ENCODE measurements around the gene ERI3.

Gene ERI3

DNA sequence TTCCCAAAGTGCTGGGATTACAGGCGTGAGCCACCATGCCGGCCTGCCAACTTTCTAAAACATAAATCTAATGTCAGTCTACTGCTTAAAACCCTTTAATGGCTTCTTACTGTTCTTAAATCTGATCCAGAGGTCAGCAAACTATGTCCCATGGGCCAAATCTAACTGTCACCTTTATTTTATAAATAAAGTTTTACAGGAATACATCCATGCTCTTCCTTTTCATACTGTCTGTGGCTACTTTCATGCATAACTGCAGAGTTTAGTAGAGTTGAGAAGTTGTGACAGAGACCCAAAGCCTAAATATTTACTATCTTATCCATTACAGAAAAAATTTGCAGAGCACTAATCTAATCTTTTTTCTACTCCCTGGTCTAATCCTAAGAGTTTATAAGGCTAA, 3.8 kb downstream of the ERI3 start:
- TF ChIP-seq, protein P1, sequence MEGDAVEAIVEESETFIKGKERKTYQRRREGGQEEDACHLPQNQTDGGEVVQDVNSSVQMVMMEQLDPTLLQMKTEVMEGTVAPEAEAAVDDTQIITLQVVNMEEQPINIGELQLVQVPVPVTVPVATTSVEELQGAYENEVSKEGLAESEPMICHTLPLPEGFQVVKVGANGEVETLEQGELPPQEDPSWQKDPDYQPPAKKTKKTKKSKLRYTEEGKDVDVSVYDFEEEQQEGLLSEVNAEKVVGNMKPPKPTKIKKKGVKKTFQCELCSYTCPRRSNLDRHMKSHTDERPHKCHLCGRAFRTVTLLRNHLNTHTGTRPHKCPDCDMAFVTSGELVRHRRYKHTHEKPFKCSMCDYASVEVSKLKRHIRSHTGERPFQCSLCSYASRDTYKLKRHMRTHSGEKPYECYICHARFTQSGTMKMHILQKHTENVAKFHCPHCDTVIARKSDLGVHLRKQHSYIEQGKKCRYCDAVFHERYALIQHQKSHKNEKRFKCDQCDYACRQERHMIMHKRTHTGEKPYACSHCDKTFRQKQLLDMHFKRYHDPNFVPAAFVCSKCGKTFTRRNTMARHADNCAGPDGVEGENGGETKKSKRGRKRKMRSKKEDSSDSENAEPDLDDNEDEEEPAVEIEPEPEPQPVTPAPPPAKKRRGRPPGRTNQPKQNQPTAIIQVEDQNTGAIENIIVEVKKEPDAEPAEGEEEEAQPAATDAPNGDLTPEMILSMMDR (IDR thresholded peaks at IDR 0.05; ENCODE audit: low read depth, low read length, missing control alignments) = no peak
- in situ Hi-C loops (cut with HindIII; ENCODE audit: low sequenced_read_pairs) = no loop called here
- DNase-seq (ENCODE audit: low read depth) = no peak
- H3K4me3 ChIP-seq (ENCODE audit: low read depth, low read length) = no peak overlapping the region

DNA sequence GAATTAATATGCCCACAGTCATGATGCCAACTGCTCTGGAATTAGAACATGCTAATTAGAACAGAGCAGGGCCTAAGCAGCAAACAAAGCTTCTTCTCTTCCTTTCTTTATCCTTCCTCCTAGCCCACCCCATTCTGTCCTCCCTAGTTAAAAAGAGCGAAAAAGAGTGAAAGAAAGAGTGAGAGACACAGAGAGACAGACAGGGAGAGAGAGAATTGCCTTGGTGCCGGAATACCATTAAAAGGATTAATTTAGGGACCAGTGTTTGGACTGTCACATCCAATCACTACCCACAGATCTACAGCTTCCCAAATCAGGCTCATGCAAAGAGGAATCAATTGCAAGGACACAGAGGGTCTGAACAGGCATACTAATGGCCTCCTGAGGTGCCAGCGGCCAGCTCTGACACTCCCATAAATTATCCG, 7.0 kb downstream of the ERI3 start:
- TF ChIP-seq, protein P1 (IDR thresholded peaks at IDR 0.05; ENCODE audit: low read depth, low read length, missing control alignments) = no peak
- in situ Hi-C loops (cut with HindIII; ENCODE audit: low sequenced_read_pairs) = no loop called here
- no peak overlapping the region for H3K4me3 ChIP-seq (ENCODE audit: low read depth, low read length)
- no peak for DNase-seq (ENCODE audit: low read depth)

- in situ Hi-C loops (cut with HindIII; ENCODE audit: low sequenced_read_pairs) = no loop called here
- TF ChIP-seq, protein P1 (IDR thresholded peaks at IDR 0.05; ENCODE audit: low read depth, low read length, missing control alignments) = no peak
- H3K4me3 ChIP-seq (ENCODE audit: low read depth, low read length) = no peak overlapping the region
- DNase-seq (ENCODE audit: low read depth) = no peak
Observed at GRCh38 chr1:44347280-44347679, 7.8 kb downstream of the ERI3 start.

DNA sequence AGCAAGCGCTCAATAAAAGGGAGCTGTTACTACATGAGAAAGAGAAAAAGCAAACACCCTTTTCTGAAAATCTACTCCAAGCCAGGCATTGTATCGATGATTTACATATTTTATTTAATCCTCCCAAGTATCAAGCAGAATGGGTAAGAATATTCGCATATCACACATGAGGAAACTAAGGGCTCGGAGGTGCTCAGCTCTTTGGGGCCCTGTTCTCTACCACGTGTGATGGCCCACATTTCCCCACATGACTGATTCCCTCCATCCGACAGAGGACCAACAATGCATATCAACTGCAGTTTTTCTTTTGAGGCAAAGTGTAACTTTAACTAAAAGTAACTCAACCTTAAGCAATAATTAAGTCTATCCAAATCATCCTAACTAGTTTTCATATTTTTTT, 8.2 kb downstream of the ERI3 start:
- in situ Hi-C loops (cut with HindIII; ENCODE audit: low sequenced_read_pairs) = no loop called here
- no peak overlapping the region for H3K4me3 ChIP-seq (ENCODE audit: low read depth, low read length)

GRCh38 chr1:44346184-44346583, 8.9 kb downstream of the ERI3 start:
- H3K4me3 ChIP-seq (ENCODE audit: low read depth, low read length) = no peak overlapping the region
- DNase-seq (ENCODE audit: low read depth) = no peak
- TF ChIP-seq, protein P1 (IDR thresholded peaks at IDR 0.05; ENCODE audit: low read depth, low read length, missing control alignments) = no peak
- in situ Hi-C loops (cut with HindIII; ENCODE audit: low sequenced_read_pairs) = no loop called here

More for the DNA sequence above, 8.2 kb downstream of the ERI3 start:
- TF ChIP-seq, protein P1 (IDR thresholded peaks at IDR 0.05; ENCODE audit: low read depth, low read length, missing control alignments) = no peak
- DNase-seq (ENCODE audit: low read depth) = no peak

DNA sequence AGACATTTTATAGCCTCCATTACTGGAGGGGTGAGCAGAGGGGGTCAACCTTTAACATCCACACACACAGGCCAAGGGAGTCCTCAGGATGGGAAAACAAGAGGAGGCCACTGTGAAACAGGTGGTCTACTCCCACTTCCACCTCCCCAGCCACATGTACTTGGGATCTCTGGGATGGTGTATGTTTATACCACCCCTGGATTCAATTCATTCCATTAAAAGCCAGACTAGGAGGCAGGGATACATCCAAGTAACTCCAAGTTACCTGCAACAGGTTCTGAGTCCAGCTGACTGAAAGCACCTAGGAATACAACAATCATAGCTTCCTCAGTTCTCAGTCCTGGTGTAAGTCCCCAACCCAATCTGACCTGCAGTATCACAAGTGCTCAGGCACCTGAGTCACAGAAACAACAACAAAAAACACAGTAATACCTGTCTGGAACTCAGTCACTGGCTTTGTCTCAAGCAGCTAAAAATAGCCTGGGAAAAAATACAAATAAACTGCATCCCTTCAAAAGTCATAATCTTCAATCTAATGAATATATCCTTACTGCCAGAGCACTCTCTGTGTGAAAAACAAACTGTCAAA, 9.8 kb downstream of the ERI3 start:
- no peak overlapping the region for H3K4me3 ChIP-seq (ENCODE audit: low read depth, low read length)
- in situ Hi-C loops (cut with HindIII; ENCODE audit: low sequenced_read_pairs) = no loop called here
- no peak for DNase-seq (ENCODE audit: low read depth)
- TF ChIP-seq, protein P1 (IDR thresholded peaks at IDR 0.05; ENCODE audit: low read depth, low read length, missing control alignments) = no peak
